ENCODE data around the gene OPN1SW.
A peak's percentile ranks its signal among the peaks of the same experiment; 100 is the strongest.

OPN1SW gene

GRCh38 chr7:128775744-128776474 lies at the start of gene OPN1SW:
Gene OPN1SW, minus strand, starts transcription at chr7:128775794. Its CDS starts 13 bp downstream, at chr7:128775781.
- no peak for DNase-seq (ENCODE audit: low spot score)

- no peak for DNase-seq (ENCODE audit: low spot score)
These were observed 46.1 kb upstream of the OPN1SW start for GRCh38 chr7:128821724-128822123.

- no peak for DNase-seq (ENCODE audit: low spot score)
These were observed 43.1 kb upstream of the OPN1SW start for GRCh38 chr7:128818694-128819093.

GRCh38 chr7:128815289-128815942 lies 39.8 kb upstream of the OPN1SW start:
- no peak for DNase-seq (ENCODE audit: low spot score)

GRCh38 chr7:128814499-128814898 lies 38.9 kb upstream of the OPN1SW start:
- DNase-seq (ENCODE audit: low spot score) = no peak

- DNase-seq (ENCODE audit: low spot score) = no peak
These were observed 37.0 kb upstream of the OPN1SW start for GRCh38 chr7:128812514-128813168.

GRCh38 chr7:128811631-128812430 lies 36.2 kb upstream of the OPN1SW start:
- no peak for DNase-seq (ENCODE audit: low spot score)

GRCh38 chr7:128810997-128811396 lies 35.4 kb upstream of the OPN1SW start:
- DNase-seq (ENCODE audit: low spot score) = no peak

GRCh38 chr7:128810473-128810872 lies 34.9 kb upstream of the OPN1SW start:
- DNase-seq (ENCODE audit: low spot score) = no peak

- no peak for DNase-seq (ENCODE audit: low spot score)
These were observed 33.8 kb upstream of the OPN1SW start for GRCh38 chr7:128809363-128809762.

GRCh38 chr7:128807191-128807590 lies 31.6 kb upstream of the OPN1SW start:
- no peak for DNase-seq (ENCODE audit: low spot score)

- no peak for DNase-seq (ENCODE audit: low spot score)
These were observed 29.6 kb upstream of the OPN1SW start for GRCh38 chr7:128805225-128805624.

GRCh38 chr7:128804484-128804883 lies 28.9 kb upstream of the OPN1SW start:
- no peak for DNase-seq (ENCODE audit: low spot score)

- no peak for DNase-seq (ENCODE audit: low spot score)
These were observed 26.2 kb upstream of the OPN1SW start for GRCh38 chr7:128801667-128802418.

GRCh38 chr7:128801003-128801402 lies 25.4 kb upstream of the OPN1SW start:
- DNase-seq (ENCODE audit: low spot score) = no peak

GRCh38 chr7:128800567-128800966 lies 25.0 kb upstream of the OPN1SW start:
- no peak for DNase-seq (ENCODE audit: low spot score)

GRCh38 chr7:128799451-128799850 lies 23.9 kb upstream of the OPN1SW start:
- DNase-seq (ENCODE audit: low spot score) = no peak

- peak; percentile 53 for DNase-seq (ENCODE audit: low spot score)
These were observed 20.7 kb upstream of the OPN1SW start for GRCh38 chr7:128796327-128796726.

- no peak for DNase-seq (ENCODE audit: low spot score)
These were observed 19.5 kb upstream of the OPN1SW start for GRCh38 chr7:128795129-128795528.

GRCh38 chr7:128794436-128794835 lies 18.8 kb upstream of the OPN1SW start:
- no peak for DNase-seq (ENCODE audit: low spot score)

- no peak for DNase-seq (ENCODE audit: low spot score)
These were observed 18.4 kb upstream of the OPN1SW start for GRCh38 chr7:128794020-128794419.

GRCh38 chr7:128793181-128793547 lies 17.6 kb upstream of the OPN1SW start:
- DNase-seq (ENCODE audit: low spot score) = no peak

Measured in RKO (cell line).